ENCODE measurements around the gene KIT. TPM values are rescaled to one million over a fixed set of nuclear protein-coding genes. Genes with fewer than 3 reads are reported as not detected.

The KIT gene
- polyA plus RNA-seq, 1 experiment, result 3.3 TPM

- no peak for TF ChIP-seq CTCF (IDR thresholded peaks at IDR 0.05; ENCODE audit: insufficient read depth, low read depth, low read length)
- Histone ChIP-seq H3K4me3 (ENCODE audit: low read depth, low read length) (no peak overlapping the region), H3K36me3 (ENCODE audit: control insufficient read depth, insufficient read depth, low read length) (no peaks in the 10 kb centered on the region), H3K27me3 (ENCODE audit: control insufficient read depth, insufficient read depth, low read length) (no peaks in the 10 kb centered on the region)
- ChIA-PET POLR2A (no interaction called here), CTCF (no interaction called here)
- DNase-seq (ENCODE audit: low read depth), result no peak
These were observed 14.6 kb upstream of the KIT start for GRCh38 chr4:54643172-54643571.

GRCh38 chr4:54643958-54644751 is 13.6 kb upstream of the KIT start:
- Histone ChIP-seq H3K4me3 (ENCODE audit: low read depth, low read length) (no peak overlapping the region), H3K36me3 (ENCODE audit: control insufficient read depth, insufficient read depth, low read length) (no peaks in the 10 kb centered on the region), H3K27me3 (ENCODE audit: control insufficient read depth, insufficient read depth, low read length) (no peaks in the 10 kb centered on the region)
- no peak for DNase-seq (ENCODE audit: low read depth)
- ChIA-PET POLR2A (no interaction called here), CTCF (no interaction called here)
- no peak for TF ChIP-seq CTCF (IDR thresholded peaks at IDR 0.05; ENCODE audit: insufficient read depth, low read depth, low read length)

GRCh38 chr4:54645830-54646229 is 11.9 kb upstream of the KIT start:
- no peak for TF ChIP-seq CTCF (IDR thresholded peaks at IDR 0.05; ENCODE audit: insufficient read depth, low read depth, low read length)
- Histone ChIP-seq H3K36me3 (ENCODE audit: control insufficient read depth, insufficient read depth, low read length) (no peaks in the 10 kb centered on the region), H3K4me3 (ENCODE audit: low read depth, low read length) (no peak overlapping the region), H3K27me3 (ENCODE audit: control insufficient read depth, insufficient read depth, low read length) (no peaks in the 10 kb centered on the region)
- ChIA-PET CTCF (interaction anchor here (0.6 to 0.9 kb wide), 2 partner anchors 10 to 322 kb away, joined by 3 to 4 read pairs; no protein-coding TSS in a partner anchor), POLR2A (no interaction called here)
- no peak for DNase-seq (ENCODE audit: low read depth)

GRCh38 chr4:54647070-54647469 is 10.7 kb upstream of the KIT start:
- ChIA-PET CTCF (no interaction called here), POLR2A (no interaction called here)

GRCh38 chr4:54651050-54651449 is 6.7 kb upstream of the KIT start:
- no peak for TF ChIP-seq CTCF (IDR thresholded peaks at IDR 0.05; ENCODE audit: insufficient read depth, low read depth, low read length)
- CTCF ChIA-PET, result no interaction called here
- H3K27me3 ChIP-seq (ENCODE audit: control insufficient read depth, insufficient read depth, low read length), result no peaks in the 10 kb centered on the region; the same call in 1 of the 2 replicates

More at GRCh38 chr4:54647070-54647469, 10.7 kb upstream of the KIT start:
- no peak for DNase-seq (ENCODE audit: low read depth)
- no peak for TF ChIP-seq CTCF (IDR thresholded peaks at IDR 0.05; ENCODE audit: insufficient read depth, low read depth, low read length)
- Histone ChIP-seq H3K27me3 (ENCODE audit: control insufficient read depth, insufficient read depth, low read length) (no peaks in the 10 kb centered on the region), H3K36me3 (ENCODE audit: control insufficient read depth, insufficient read depth, low read length) (no peaks in the 10 kb centered on the region), H3K4me3 (ENCODE audit: low read depth, low read length) (no peak overlapping the region)

More at GRCh38 chr4:54651050-54651449, 6.7 kb upstream of the KIT start:
- DNase-seq (ENCODE audit: low read depth), result no peak
- H3K4me3 ChIP-seq (ENCODE audit: low read depth, low read length), result no peak overlapping the region
- no peaks in the 10 kb centered on the region for H3K36me3 ChIP-seq (ENCODE audit: control insufficient read depth, insufficient read depth, low read length)
- POLR2A ChIA-PET, result no interaction called here
